Motor neuron (in vitro differentiated cells): Measurements from ENCODE around the gene ANKRD42. TPM values are rescaled to one million over a fixed set of nuclear protein-coding genes. Genes with fewer than 3 reads are reported as not detected.
"Not testable (repeated sequence)": the region's sequence is repeated elsewhere in the genome, so short reads cannot be mapped to it uniquely, and the experiment has no call there.

Experiments
- ATAC-seq, 8 experiments: fragments of 200-7000 bp; cut with Tn5 transposase; replicated peaks in 6 of 8; 2 replicates each; pipeline ENCODE4 v1.8.0; 2021; ENCODE audit warnings: mild to moderate bottlenecking in 8 of 8, moderate library complexity in 8 of 8
- H3K27ac ChIP-seq, 2 donors: fragments of 250-450 bp; sonication (Bioruptor Pico); 2 replicates each; pipeline ENCODE4 v1.9.0; 2021; ENCODE audit warnings: antibody characterized with exemption in 2 of 2, mild to moderate bottlenecking in 2 of 2, moderate library complexity in 1 of 2
- H3K4me1 ChIP-seq, 2 donors: fragments of 250-450 bp; sonication (Bioruptor Pico); replicated peaks in 1 of 2; 2 replicates each; pipeline ENCODE4 v1.6.1; 2021; ENCODE audit warnings: antibody characterized with exemption in 2 of 2, mild to moderate bottlenecking in 2 of 2, moderate library complexity in 1 of 2
- H3K4me3 ChIP-seq, 5 donors: fragments of 250-450 bp; sonication (Bioruptor Pico); 2 replicates each; pipeline ENCODE4 v1.9.0; 2021; ENCODE audit warnings: antibody characterized with exemption in 5 of 5, mild to moderate bottlenecking in 5 of 5, moderate library complexity in 4 of 5
- WGBS, 10 experiments: fragments of 450-650 bp; shearing (Covaris generic); methylation state at CpG; one replicate each; pipeline ENCODE4 v1.0.0; 2022; 5-methylcytosine and 5-hydroxymethylcytosine counted together
- in situ Hi-C, 9 experiments: fragments of 400-800 bp; cut with MboI; loops; one replicate each; pipeline ENCODE4 v1.15.0; 2021; ENCODE audit warnings: low sequenced_read_pairs in 9 of 9, low pct_unique_long_range_greater_than_20kb in 2 of 9; ENCODE audit not compliant: unreplicated experiment in 9 of 9
- total RNA-seq, 8 experiments: library from RNA; unstranded; fragments of 300-600 nt; gene quantifications; 2 replicates each; pipeline versions ENCODE4 v1.2.3 to v1.2.4, GENCODE V29; 2022

The ANKRD42 gene
- total RNA-seq, 8 experiments from 2014 or later, result 5.0 to 31.5 (median 9.1) TPM

DNA sequence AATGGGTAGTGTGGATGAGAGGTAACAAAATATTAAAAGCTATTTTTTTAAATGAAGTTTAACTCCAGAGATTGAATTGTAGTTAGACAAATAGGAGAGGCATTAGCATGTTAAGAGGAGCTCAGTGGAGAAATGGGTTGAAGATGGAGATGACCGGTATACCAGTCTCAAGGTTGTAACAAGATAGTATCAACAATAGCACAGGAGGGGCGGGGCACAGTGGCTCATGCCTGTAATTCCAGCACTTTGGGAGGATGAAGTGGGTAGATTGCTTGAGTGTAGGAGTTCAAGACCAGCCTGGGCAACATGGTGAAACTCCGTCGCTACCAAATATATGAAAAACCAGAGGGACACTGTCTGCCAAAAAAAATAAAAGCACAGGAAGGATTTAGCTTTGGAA lies 6.0 kb upstream of the ANKRD42 start:
- peak in 3 of 8 experiments; percentile 17 to 33 (median 29) for ATAC-seq
- H3K4me1 ChIP-seq, result peaks cover under 1 to 3% of the 10 kb centered on the region in 2 donors
- in situ Hi-C loops, result loop anchor here in 2 of 9 experiments (25.0 kb wide), 2 partner anchors 100 to 275 kb away; partner anchors contain the start of genes CCDC90B (in 1 of the 2), DDIAS (in 1 of the 2) and PRCP (in 1 of the 2)
- WGBS, 10 experiments, result 60 to 100% (median 92%) methylated on average over 1 to 4 of the region's 4 CpGs; no CpG with 5 or more reads in 1 of the 10 experiments
- H3K4me3 ChIP-seq, result no peak overlapping the region
- H3K27ac ChIP-seq, result no peak overlapping the region

DNA sequence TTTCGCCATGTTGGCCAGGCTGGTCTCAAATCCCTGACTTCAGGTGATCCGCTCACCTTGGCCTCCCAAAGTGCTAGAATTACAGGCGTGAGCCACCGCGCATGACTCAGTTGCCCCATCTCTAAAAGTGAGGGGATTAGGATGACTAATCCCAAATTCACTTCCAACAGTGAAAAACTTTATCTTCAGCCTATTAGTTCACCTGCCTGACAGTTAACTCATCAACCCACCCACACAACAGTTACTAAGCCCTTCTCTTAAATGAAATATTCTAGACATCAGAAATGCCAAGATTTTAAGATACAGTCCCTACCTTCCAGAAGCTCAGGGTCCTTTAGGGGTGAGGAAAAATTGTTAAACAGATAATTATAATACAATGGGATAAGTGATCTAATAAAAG lies 2.0 kb upstream of the ANKRD42 start:
- Histone ChIP-seq H3K4me3 (no peak overlapping the region), H3K4me1 (peaks cover 3 to 12% of the 10 kb centered on the region in 2 donors), H3K27ac (no peak overlapping the region)
- no peak for ATAC-seq
- 89 to 100% (median 92%) methylated on average over 2 to 3 of the region's 5 CpGs; no CpG with 5 or more reads in 7 of the 10 experiments for WGBS, 10 experiments
- in situ Hi-C loops, result loop anchor here in 2 of 9 experiments (25.0 kb wide), 2 partner anchors 96 to 279 kb away; partner anchors contain the start of genes CCDC90B (in 1 of the 2), DDIAS (in 1 of the 2) and PRCP (in 1 of the 2)

DNA sequence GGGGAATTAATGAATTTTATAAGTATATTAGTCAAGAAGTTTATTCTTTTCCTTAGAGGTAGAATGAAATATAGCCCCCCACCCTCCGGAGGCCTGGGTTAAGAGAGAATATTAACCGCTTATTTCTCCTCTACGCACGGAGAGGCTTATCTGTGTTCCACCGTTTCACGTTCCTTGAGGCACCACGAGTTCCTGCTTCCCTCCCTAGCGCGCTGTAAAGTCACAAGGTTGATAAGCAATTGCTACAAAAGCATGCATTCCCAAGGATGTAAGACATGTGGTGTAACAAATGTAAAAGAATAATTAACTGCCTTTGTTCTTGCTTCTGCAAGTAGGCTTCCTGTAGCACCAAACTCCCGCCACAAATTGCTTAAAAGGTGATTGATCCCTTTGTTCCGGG lies 1.5 kb upstream of the ANKRD42 start:
- H3K27ac ChIP-seq, result no peak overlapping the region
- WGBS, 10 experiments, result 63 to 100% (median 95%) methylated on average over 2 to 11 of the region's 11 CpGs; no CpG with 5 or more reads in 1 of the 10 experiments
- peaks cover 3 to 12% of the 10 kb centered on the region in 2 donors for H3K4me1 ChIP-seq
- in situ Hi-C loops, result loop anchor here in 2 of 9 experiments (25.0 kb wide), 2 partner anchors 95 to 280 kb away; partner anchors contain the start of genes CCDC90B (in 1 of the 2), DDIAS (in 1 of the 2) and PRCP (in 1 of the 2)
- no peak for ATAC-seq
- H3K4me3 ChIP-seq, result peak overlapping the region in 1 of 5 donors; percentile 95

DNA sequence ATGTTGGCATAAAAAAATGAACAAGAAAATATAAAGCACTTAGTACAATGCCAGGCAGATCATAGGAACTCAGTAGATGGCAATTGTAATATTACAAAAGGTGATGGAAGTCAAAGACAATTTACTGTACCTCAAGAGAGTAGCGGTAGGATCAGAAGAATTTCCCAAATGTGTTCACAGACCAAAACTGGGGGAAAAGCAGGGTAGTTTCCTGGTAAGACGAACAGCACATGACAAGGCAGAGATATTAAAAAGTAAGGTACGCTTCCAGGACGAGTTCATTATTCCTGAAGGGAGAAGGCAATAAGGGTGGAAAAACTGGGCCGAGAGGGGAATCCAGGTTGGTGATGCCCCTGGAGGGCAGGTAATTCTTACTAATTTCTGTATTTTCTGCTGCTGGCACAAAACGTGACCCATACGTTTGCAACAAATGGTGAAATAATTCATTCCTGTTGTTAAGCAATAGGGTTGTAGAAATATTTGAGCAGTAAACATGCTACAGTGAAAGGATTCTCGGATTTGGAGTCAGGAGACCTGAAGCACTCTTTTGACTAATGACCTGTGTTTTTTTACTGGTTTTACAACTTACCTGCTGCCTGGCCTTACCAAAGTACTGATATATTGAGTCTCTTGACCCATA lies 786 bp upstream of the ANKRD42 start:
- Histone ChIP-seq H3K27ac (peak overlapping the region; percentile 57 to 80), H3K4me1 (peaks cover 3 to 12% of the 10 kb centered on the region in 2 donors), H3K4me3 (peak overlapping the region; percentile 63 to 95 (median 82))
- no peak for ATAC-seq
- WGBS, 10 experiments, result 0 to 42% (median 12%) methylated on average over 2 to 8 of the region's 8 CpGs
- in situ Hi-C loops, result loop anchor here in 2 of 9 experiments (25.0 kb wide), 2 partner anchors 95 to 280 kb away; partner anchors contain the start of genes CCDC90B (in 1 of the 2), DDIAS (in 1 of the 2) and PRCP (in 1 of the 2)

DNA sequence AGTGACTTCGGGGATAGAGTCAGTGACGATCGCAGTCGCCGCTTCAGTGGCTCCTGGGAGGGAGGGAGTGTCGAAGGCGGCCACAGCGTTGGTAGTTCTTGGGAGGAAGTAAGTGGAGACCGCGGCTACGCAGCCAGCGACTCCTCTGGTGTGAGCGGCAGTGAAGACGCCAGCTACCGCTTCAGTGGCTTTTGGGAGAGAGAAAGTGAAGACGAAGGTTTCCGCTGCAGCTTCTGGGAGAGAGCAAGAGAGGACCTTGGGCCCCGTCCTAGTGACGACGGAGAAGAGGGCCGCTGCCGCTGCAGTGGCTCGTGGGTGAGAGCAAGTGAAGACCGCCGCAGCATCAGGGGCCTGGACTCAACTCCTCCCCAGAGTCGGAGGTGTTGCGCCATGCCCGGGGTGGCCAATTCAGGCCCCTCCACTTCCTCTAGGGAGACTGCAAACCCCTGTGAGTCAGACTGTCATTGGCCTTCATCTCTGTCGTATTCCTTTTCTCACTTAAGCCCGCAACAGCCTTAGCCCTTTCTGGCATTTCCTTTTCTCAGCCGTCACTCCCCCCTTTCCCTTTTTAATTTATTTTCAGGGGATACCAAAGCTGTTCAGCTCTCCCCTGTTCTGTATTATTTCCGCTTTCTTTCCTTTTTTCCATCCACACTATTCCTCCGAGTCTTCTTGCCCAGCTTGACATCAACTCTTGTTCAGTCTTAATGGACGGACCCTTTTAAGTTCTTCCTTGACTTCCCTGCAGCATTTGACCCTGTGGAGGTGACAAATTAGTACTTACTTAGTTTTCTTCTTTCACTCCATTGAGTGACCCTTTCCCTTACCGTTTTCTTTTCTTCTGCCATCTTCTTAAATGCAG lies 1.0 kb downstream of the ANKRD42 start:
- no peak overlapping the region for H3K27ac ChIP-seq
- H3K4me3 ChIP-seq, result peak overlapping the region; percentile 63 to 95 (median 82)
- WGBS, 10 experiments, result 0 to 20% (median 5%) methylated on average over 1 to 24 of the region's 35 CpGs
- ATAC-seq, result peak; percentile 42 to 55 (median 50)
- peaks cover 3 to 12% of the 10 kb centered on the region in 2 donors for H3K4me1 ChIP-seq
- in situ Hi-C loops, result loop anchor here in 2 of 9 experiments (25.0 kb wide), 2 partner anchors 93 to 282 kb away; partner anchors contain the start of genes CCDC90B (in 1 of the 2), DDIAS (in 1 of the 2) and PRCP (in 1 of the 2)

DNA sequence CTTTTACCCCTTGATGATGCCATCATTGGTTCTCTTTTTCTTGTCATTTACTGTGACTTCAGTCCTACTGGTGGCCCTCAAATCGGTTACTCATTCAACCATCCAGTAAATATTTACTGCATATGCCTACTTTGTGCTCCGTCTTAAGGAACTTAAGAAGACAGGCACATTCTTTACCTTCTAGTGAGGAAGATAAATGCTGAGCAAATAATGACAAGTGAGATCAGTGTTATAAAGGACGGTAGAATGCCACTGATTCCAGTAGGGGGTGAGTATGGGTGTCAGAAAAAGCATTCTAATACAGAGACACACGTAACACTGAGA lies 1.6 kb downstream of the ANKRD42 start:
- peak in 1 of 8 experiments; percentile 2 for ATAC-seq
- peaks cover 3 to 12% of the 10 kb centered on the region in 2 donors for H3K4me1 ChIP-seq
- WGBS, 10 experiments, result 10 to 74% (median 44%) methylated on average over 2 to 4 of the region's 4 CpGs; no CpG with 5 or more reads in 1 of the 10 experiments
- H3K27ac ChIP-seq, result no peak overlapping the region
- H3K4me3 ChIP-seq, result peak overlapping the region; percentile 63 to 95 (median 82)
- in situ Hi-C loops, result loop anchor here in 2 of 9 experiments (25.0 kb wide), 2 partner anchors 92 to 283 kb away; partner anchors contain the start of genes CCDC90B (in 1 of the 2), DDIAS (in 1 of the 2) and PRCP (in 1 of the 2)

DNA sequence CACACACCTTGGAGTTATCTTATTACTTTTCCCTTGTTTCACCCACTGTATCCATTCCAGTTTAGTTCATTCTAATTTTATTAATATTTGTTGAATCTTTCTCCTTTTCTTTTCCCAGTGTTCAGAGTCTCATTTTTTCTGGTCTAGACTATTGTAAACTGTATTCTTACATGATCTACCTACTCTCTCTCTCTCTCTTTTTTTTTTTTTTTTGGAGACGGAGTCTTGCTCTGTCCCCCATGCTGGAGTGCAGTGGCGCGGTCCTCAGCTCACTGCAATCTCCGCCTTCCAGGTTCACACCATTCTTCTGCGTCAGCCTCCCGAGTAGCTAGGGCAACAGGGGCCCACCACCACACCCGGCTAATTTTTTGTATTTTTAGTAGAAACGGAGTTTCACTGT lies 2.1 kb downstream of the ANKRD42 start:
- in situ Hi-C loops, result loop anchor here in 2 of 9 experiments (25.0 kb wide), 2 partner anchors 92 to 283 kb away; partner anchors contain the start of genes CCDC90B (in 1 of the 2), DDIAS (in 1 of the 2) and PRCP (in 1 of the 2)
- no peak for ATAC-seq
- no peak overlapping the region for H3K27ac ChIP-seq
- H3K4me1 ChIP-seq, result peaks cover 3 to 12% of the 10 kb centered on the region in 2 donors
- H3K4me3 ChIP-seq, result peak overlapping the region in 1 of 5 donors; percentile 65
- WGBS, 10 experiments, result 85 to 100% (median 97%) methylated on average over 1 to 8 of the region's 8 CpGs

DNA sequence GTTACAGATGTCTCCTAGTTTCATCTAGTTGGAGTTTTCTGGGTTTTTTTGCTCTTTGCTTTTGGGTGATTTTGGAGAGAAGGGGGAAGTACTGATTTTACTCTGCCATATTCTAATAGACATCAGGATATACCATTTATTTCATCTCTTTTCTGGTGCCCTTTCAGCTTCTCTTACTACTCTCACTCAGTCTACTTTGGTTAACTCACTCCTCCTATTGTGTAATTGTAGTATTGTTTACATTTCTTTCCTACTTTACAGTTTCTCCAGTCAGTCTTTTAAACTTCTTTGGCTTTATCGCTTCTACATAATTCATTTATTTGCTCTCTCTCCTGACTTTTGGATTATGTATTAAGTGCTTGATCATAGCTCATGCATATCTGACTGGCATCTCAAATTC lies 6.5 kb downstream of the ANKRD42 start:
- in situ Hi-C loops, result loop anchor here in 1 of 9 experiments (25.0 kb wide), 1 partner anchor 288 kb away; the partner anchor contains the start of genes DDIAS and PRCP

DNA sequence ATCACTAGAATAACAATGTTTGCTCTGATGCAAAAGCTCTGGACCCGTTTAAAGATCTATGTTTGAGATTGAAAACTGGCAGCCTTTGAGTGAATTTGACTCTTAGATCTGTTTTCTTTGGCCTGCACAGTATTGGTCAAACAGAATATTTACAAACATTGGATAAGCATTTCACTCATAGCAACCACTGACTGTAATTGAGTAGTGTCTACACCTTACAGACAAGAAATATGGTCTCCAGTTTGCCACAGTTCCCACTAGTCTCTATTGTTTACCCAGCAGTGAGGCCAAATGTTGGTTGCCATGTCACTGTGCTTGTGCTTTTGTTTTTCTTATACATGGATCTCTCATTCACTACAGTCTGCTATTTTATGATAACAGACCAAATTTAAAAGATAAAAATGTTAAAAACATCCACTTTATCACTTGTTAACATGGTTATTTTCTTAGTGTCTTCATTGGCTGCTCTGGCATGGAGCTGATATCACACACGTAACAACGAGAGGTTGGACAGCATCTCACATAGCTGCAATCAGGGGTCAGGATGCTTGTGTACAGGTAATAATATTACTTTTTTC lies 12.2 kb downstream of the ANKRD42 start:
- WGBS, 10 experiments, result 71 to 100% (median 96%) methylated on average over 1 to 3 of the region's 3 CpGs; no CpG with 5 or more reads in 1 of the 10 experiments
- H3K27ac ChIP-seq, result no peak overlapping the region
- ATAC-seq, result peak in 1 of 8 experiments; percentile 97
- in situ Hi-C loops, result loop anchor here in 1 of 9 experiments (25.0 kb wide), 1 partner anchor 293 kb away; the partner anchor contains the start of genes DDIAS and PRCP
- H3K4me1 ChIP-seq, result no peaks in the 10 kb centered on the region
- no peak overlapping the region for H3K4me3 ChIP-seq

More for the DNA sequence above, 6.5 kb downstream of the ANKRD42 start:
- ATAC-seq, result no peak
- no peak overlapping the region for H3K27ac ChIP-seq
- WGBS, 10 experiments, result 92 to 100% (median 100%) methylated on average over 1 of the region's 1 CpG; no CpG with 5 or more reads in 2 of the 10 experiments
- no peak overlapping the region for H3K4me3 ChIP-seq
- peaks cover 0 to 5% of the 10 kb centered on the region in 2 donors for H3K4me1 ChIP-seq

DNA sequence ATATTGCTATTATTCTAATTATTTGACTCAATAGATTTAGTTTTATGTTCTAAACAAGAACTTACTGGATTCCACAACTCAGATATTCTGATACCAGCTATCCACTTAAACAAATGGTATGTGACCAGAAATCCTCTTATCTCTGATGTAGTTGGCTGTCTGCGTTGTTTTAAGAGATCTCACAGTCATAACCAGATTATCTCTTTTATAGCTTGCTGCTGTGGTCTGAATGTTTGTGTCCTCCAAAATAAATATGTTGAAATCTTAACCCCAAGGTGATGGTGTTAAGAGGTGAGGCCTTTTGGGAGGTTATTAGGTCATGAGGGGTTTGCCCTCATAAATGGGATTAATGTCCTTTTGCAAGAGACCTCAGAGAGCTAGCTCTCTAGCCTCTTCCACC lies 12.7 kb downstream of the ANKRD42 start:
- WGBS, 10 experiments, result 80 to 100% (median 100%) methylated on average over 1 of the region's 1 CpG; no CpG with 5 or more reads in 6 of the 10 experiments
- Histone ChIP-seq H3K4me3 (no peak overlapping the region), H3K27ac (no peak overlapping the region), H3K4me1 (no peaks in the 10 kb centered on the region)
- in situ Hi-C loops, result loop anchor here in 1 of 9 experiments (25.0 kb wide), 1 partner anchor 294 kb away; the partner anchor contains the start of genes DDIAS and PRCP
- no peak for ATAC-seq

DNA sequence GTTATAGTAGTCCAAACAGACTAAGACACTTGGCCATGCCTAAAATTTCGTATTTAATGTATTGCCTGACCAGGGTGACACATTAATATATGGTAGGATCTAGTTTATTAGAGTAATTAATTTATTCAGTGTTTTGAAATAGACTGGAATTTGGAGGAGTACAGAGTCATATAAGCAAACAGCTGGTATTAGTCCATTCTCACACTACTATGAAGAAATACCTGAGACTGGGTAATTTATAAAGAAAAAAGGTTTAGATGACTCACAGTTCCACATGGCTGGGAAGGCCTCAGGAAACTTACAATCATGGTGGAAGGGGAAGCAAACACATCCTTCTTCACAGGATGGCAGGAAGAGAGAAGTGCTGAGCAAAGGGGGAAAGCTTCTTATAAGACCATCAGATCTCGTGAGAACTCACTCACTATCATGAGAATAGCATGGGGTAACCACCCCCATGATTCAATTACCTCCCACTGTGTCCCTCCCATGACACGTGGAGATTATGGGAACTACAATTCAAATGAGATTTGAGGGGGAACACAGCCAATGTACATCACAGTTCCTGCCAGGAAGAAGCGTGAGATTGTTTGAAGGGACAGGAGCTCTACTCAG lies 13.4 kb downstream of the ANKRD42 start:
- ATAC-seq, H3K4me3 ChIP-seq, H3K4me1 ChIP-seq, H3K27ac ChIP-seq: not testable (repeated sequence)
- WGBS, 10 experiments, result 0 to 80% (median 56%) methylated on average over 1 to 4 of the region's 4 CpGs
- in situ Hi-C loops, result loop anchor here in 1 of 9 experiments (25.0 kb wide), 1 partner anchor 295 kb away; the partner anchor contains the start of genes DDIAS and PRCP
